ENCODE measurements around the gene KCNJ12. TPM values are rescaled to one million over a fixed set of nuclear protein-coding genes. Genes with fewer than 3 reads are reported as not detected.
A peak's percentile ranks its signal among the peaks of the same experiment; 100 is the strongest.
"Not testable (repeated sequence)": the region's sequence is repeated elsewhere in the genome, so short reads cannot be mapped to it uniquely, and the experiment has no call there.

KCNJ12 gene
- total RNA-seq, 1 donor from 2014 or later, result 13.2 TPM

DNA sequence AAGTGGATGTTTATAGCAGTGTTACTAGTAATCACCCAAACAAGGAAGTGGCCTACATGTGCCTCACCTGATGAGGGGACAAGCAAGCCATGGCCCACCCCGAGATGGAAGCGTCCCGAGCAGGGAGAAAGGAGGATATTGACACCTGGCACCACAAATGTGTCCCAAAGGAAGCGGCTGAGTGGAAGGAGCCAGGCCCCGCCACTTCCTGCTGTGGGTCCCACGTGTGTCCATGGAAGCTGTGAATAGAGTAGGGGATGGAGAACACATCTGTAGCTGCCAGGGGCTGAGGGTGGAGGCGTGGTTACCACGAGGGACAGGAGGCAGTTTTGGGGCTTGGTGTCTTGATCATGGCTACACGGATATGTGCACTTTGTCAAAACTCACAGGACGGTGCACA is 49.2 kb downstream of the KCNJ12 start:
- intact Hi-C loops (cut with DNase I), result no loop called here

DNA sequence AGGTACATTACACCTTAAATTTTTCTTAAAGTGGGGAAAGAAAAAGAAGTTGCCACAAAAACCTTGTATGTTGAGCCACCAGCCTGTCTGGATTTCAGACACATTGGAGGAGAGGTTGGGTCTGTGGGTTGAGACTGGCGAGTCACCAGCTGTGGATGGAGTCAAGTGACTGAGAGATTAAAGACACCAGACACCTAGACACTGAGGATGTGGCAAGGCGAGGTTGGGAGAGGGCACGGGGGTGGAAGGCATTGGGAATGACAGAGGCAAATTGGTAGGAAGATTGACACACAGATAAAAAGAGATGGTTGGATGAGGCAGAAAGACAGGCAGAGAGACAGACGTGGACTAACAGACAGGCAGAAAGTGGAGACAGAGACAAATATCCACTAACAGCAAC is 49.6 kb downstream of the KCNJ12 start:
- H3K27me3 ChIP-seq, result no peaks in the 10 kb centered on the region
- no peak overlapping the region for H3K27ac ChIP-seq
- no peaks in the 10 kb centered on the region for H3K4me1 ChIP-seq
- TF ChIP-seq, protein P1, sequence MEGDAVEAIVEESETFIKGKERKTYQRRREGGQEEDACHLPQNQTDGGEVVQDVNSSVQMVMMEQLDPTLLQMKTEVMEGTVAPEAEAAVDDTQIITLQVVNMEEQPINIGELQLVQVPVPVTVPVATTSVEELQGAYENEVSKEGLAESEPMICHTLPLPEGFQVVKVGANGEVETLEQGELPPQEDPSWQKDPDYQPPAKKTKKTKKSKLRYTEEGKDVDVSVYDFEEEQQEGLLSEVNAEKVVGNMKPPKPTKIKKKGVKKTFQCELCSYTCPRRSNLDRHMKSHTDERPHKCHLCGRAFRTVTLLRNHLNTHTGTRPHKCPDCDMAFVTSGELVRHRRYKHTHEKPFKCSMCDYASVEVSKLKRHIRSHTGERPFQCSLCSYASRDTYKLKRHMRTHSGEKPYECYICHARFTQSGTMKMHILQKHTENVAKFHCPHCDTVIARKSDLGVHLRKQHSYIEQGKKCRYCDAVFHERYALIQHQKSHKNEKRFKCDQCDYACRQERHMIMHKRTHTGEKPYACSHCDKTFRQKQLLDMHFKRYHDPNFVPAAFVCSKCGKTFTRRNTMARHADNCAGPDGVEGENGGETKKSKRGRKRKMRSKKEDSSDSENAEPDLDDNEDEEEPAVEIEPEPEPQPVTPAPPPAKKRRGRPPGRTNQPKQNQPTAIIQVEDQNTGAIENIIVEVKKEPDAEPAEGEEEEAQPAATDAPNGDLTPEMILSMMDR (IDR thresholded peaks at IDR 0.05), result no peak
- no peaks in the 10 kb centered on the region for H3K36me3 ChIP-seq
- H3K9me3 ChIP-seq, result no peaks in the 10 kb centered on the region
- no peak for DNase-seq (ENCODE audit: low spot score in 2 of 2)
- intact Hi-C loops (cut with DNase I), result no loop called here
- H3K4me3 ChIP-seq, result no peak overlapping the region

More for the DNA sequence above, 49.2 kb downstream of the KCNJ12 start:
- Histone ChIP-seq H3K4me3 (no peak overlapping the region), H3K36me3 (no peaks in the 10 kb centered on the region), H3K4me1 (no peaks in the 10 kb centered on the region), H3K27me3 (no peaks in the 10 kb centered on the region), H3K27ac (no peak overlapping the region), H3K9me3 (no peaks in the 10 kb centered on the region)
- DNase-seq (ENCODE audit: low spot score in 2 of 2), result no peak
- TF ChIP-seq, protein P1 (IDR thresholded peaks at IDR 0.05), result no peak

DNA sequence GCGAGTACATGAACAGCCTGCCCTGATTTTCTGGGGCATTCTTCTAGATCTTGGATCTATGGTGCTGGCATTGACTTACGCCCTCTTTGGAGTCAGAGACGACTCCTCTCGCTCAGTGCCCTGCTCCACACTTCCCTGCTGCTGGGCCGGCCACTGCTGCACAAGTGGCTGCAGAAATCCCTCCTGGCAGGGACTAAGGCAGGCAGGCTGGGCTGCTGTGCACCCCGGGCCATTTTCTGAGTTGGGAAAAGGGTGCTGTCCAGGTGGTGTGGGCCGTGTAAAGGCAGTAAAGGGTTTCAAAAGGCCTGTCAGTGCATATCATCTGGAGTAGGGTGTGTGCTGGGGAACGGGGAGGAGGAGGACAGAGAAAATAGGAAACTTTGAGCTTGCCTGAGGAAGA is 50.1 kb downstream of the KCNJ12 start:
- H3K9me3 ChIP-seq; H3K4me3 ChIP-seq; H3K27ac ChIP-seq; H3K27me3 ChIP-seq; H3K4me1 ChIP-seq; H3K36me3 ChIP-seq; intact Hi-C loops (cut with DNase I); DNase-seq (ENCODE audit: low spot score in 2 of 2): not testable (repeated sequence)

DNA sequence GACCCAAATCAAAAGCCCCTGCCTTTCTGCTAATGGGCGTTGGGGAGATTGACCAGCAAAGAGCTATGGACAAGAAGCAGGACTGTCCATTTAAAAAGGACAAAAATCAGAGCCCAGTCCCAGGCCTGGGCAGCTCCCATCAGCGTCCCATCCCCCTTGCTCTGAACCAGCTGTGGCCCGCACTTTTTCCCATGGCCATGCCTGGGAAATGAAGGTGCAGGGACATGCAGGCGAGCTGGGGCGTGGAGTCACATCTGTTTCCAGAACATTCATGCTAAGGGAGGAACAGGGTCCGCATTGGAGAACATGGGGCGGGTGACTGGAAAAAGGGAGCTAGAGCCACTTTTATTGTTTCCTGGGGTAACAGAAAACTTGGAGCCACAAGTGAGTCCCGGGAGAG is 50.7 kb downstream of the KCNJ12 start:
- intact Hi-C loops (cut with DNase I), result not testable (repeated sequence)

DNA sequence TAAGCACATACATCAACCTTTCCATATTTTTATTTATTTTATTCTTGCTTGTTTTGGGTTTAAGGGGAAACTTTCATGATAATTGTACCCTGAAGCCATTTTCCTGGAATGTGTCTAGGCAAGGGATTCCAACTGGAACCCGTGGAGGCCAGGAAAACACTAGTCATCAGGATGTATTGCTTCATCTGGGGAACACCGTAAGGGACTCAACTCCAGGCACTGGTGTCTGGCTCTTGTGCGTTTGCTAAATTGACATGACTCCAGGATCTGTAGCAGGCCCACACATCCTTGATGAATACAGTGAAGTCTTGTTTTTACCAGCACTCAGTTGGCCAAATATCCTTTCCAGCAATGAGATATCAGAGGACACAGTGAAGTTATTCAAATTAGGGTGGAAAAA is 51.6 kb downstream of the KCNJ12 start:
- H3K27ac ChIP-seq; H3K4me1 ChIP-seq; H3K4me3 ChIP-seq; DNase-seq (ENCODE audit: low spot score in 2 of 2); H3K36me3 ChIP-seq; H3K9me3 ChIP-seq; intact Hi-C loops (cut with DNase I); H3K27me3 ChIP-seq: not testable (repeated sequence)

More for the DNA sequence above, 50.7 kb downstream of the KCNJ12 start:
- not testable (repeated sequence) for H3K4me1 ChIP-seq; H3K27me3 ChIP-seq; H3K27ac ChIP-seq; H3K36me3 ChIP-seq; DNase-seq (ENCODE audit: low spot score in 2 of 2); H3K9me3 ChIP-seq; H3K4me3 ChIP-seq

DNA sequence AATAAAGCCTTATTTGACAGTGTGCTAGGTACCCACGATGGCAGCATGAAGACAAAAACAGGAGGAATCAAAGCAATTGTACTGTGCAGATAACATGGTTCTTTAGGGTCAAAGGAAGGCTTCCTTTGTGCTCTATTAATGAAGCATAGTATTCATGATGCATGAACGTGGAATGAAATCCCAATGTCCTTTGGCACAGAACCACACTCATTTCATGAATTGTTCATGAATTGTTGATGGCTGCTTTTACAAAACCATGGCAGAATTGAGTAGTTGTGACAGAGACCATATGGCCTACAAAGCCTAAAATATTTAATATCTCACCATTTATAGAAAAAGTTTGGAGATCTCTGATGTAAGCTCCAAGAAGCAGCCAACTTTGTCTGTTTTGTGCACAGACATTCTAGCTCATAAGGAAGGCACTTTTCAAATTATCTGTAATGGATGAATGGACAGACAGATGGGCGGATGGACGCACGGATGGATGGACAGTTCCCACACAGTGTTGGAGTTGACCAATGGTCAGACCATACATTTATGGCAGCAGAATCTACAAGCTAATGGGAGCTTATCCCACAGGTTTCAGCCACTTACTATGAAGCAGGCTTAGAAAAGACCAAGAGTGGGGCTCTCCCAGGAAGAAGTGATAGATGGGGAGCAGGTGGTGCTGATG is 52.7 kb downstream of the KCNJ12 start:
- H3K27ac ChIP-seq; H3K4me1 ChIP-seq; H3K36me3 ChIP-seq; intact Hi-C loops (cut with DNase I); H3K4me3 ChIP-seq; H3K27me3 ChIP-seq; H3K9me3 ChIP-seq; DNase-seq (ENCODE audit: low spot score in 2 of 2): not testable (repeated sequence)

DNA sequence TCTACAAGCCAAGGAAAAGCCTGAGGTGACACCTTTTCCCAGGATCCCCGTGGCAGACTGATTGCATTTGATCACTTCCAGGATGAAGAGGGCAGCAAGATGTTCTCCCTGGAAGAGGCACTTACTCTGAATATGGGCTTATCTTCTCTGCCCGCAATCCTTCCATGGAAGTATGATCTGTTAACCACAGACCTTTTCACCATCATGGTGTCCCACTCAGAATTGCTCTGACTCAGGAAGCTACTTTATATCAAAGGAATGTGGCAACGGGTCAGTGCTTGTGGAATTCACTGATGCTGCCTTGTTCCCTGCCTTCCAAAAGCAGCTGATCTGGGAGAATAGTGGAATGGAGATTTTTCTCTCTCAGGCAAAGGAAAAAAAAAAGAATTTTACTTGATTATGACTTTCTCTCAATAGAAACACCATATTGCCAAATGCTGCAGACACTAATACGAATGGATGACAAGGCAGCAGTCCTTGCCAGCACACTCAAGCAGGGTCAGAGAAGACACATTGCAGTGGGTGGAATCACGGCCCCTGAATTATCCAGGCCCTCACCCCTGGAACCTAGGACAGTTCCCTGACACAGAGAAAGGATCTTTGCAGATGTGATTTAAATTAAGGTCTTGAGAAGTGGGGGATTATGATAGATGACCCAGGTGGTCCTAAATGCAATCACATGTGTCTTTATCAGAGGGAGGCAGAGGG is 53.9 kb downstream of the KCNJ12 start:
- intact Hi-C loops (cut with DNase I); H3K4me3 ChIP-seq; H3K9me3 ChIP-seq; H3K27me3 ChIP-seq; DNase-seq (ENCODE audit: low spot score in 2 of 2); H3K27ac ChIP-seq; H3K36me3 ChIP-seq; H3K4me1 ChIP-seq: not testable (repeated sequence)

DNA sequence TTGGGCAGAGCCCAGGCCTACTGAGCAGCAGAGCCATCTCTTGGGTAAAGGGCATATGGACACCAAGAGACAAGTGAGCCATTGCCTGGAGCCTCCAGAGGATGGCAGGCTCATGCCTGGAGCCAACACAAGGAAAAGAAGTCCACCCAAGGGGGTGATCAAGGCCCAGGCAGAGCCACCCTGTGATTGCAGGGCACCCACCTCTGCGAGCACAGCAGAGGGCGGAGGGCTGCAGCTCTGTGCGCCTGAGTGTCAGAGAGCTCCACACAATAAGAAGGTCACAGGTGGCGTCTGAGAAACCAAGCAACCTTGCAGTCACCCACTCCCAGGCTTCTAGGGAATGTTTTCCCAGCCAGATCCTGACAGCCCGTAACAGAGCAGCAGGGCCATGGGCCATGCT is 57.8 kb downstream of the KCNJ12 start:
- H3K4me3 ChIP-seq; H3K27ac ChIP-seq; H3K27me3 ChIP-seq; H3K36me3 ChIP-seq; H3K4me1 ChIP-seq; intact Hi-C loops (cut with DNase I); H3K9me3 ChIP-seq: not testable (repeated sequence)
- DNase-seq (ENCODE audit: low spot score in 2 of 2), result peak in 1 of 2 donors; percentile 54

DNA sequence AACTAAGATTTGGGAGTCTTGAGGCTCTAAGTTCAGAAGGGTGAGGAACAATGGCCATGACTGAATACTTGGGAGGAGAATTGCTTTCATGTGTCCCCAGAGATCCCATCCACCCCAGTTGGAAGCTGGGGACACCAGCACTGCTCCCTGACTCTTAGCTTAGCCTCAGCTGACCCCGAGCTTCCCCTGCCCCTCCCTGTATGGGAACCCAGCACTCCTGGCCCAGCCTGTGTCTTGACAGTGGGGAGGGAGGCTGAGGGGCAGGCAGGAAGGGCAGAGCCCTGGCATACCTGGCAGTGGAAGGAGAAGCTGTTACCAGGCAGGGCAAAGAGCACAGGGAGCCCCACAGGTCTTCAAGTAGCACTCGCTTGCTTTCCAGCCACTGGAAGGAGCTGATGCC is 58.8 kb downstream of the KCNJ12 start:
- H3K4me3 ChIP-seq; H3K27me3 ChIP-seq; H3K9me3 ChIP-seq; DNase-seq (ENCODE audit: low spot score in 2 of 2); intact Hi-C loops (cut with DNase I); H3K36me3 ChIP-seq; H3K27ac ChIP-seq; H3K4me1 ChIP-seq: not testable (repeated sequence)

DNA sequence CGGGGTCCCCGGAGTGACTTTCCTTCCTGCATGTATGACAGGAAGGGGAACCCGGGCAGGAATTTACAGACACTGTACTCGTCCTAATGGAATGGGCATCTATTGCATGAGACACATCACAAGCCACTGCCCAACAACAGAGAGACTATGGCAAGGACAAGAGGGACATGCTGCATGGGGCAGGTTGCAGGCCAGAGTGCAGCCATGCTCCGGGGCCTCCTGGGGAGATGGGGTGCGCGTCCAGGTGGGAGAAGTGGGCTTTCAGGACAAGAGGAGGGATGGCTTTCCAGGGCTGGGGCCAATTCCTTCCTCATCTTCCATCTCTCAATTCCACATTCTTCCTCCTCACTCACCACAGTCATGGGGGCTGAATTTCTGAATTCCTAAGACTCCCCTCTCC is 60.3 kb downstream of the KCNJ12 start:
- H3K27me3 ChIP-seq; intact Hi-C loops (cut with DNase I); H3K36me3 ChIP-seq; H3K9me3 ChIP-seq; H3K27ac ChIP-seq; DNase-seq (ENCODE audit: low spot score in 2 of 2); H3K4me3 ChIP-seq; H3K4me1 ChIP-seq: not testable (repeated sequence)

DNA sequence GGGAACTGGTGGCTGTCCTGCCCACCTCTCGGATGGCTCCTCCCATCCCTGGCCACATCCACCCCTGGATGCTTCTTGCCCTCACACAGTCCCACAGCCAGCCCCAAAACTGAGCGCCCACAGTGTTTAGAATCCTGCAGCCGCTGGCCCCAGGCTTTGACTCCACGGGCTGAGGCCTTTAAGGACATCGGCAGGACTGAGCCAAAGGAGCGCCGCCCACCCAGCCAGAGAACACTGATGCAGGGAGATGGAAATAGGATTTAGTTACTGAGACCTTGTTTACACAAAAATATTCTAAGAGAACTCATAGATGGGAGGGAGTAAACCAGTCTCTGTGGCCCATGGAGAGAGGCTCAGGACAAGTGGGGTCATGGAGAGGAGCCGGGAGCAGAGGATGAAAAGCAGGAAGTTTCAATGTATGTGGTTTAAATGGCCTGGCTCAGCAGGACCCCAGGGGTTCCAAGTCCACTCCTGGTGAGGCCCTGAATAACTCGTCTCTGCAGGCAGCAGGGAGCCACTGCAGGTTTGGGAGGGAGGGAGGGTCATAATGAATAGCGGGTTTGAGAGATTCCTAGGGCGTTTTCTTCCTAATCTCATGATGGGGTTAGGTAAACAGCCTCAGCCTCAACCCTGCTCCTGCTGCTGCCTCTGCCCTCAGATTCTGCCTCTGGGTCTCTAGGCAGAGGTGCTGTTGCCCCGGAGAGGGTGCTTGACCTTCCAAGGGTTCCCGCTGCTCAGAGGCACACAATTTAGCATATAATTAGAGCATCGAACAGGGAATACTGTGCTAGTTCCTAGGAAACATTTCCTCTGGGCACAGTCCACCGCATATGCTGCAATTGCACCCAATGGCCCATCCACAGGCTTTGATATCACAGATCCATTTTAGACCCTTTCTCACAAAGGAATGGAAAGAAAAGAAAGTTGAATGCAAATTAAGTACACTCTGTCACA is 61.0 kb downstream of the KCNJ12 start:
- H3K36me3 ChIP-seq; H3K4me1 ChIP-seq; H3K27ac ChIP-seq; H3K27me3 ChIP-seq; H3K4me3 ChIP-seq; H3K9me3 ChIP-seq; DNase-seq (ENCODE audit: low spot score in 2 of 2); intact Hi-C loops (cut with DNase I): not testable (repeated sequence)
